Smooth muscle cell (in vitro differentiated cells): ENCODE results near the gene CFAP100. TPM values are rescaled to one million over a fixed set of nuclear protein-coding genes. Genes with fewer than 3 reads are reported as not detected.

Experiments
- DNase-seq: peaks from one replicate; lab custom pipeline; 2025; ENCODE audit not compliant: unreplicated experiment; lab: John Stamatoyannopoulos, UW
- H2AFZ ChIP-seq: fragments of 200-600 bp; sonication (generic); 2 replicates; pipeline ENCODE4 v1.6.0; 2016; ENCODE audit warnings: antibody characterized with exemption, low read depth, mild to moderate bottlenecking
- H3F3A ChIP-seq: fragments of 200-600 bp; sonication (generic); 2 replicates; pipeline ENCODE4 v1.6.0; 2017; ENCODE audit warnings: antibody characterized with exemption, low read depth
- H3K27ac ChIP-seq: fragments of 200-600 bp; sonication (generic); 2 replicates; pipeline ENCODE4 v1.5.1; 2016; ENCODE audit warnings: low read depth, mild to moderate bottlenecking
- H3K27me3 ChIP-seq: fragments of 200-600 bp; sonication (generic); 2 replicates; pipeline ENCODE4 v1.6.1; 2016; ENCODE audit warnings: low read depth, mild to moderate bottlenecking
- H3K36me3 ChIP-seq: fragments of 200-600 bp; sonication (generic); 2 replicates; pipeline ENCODE4 v1.5.1; 2016; ENCODE audit warnings: low read depth
- H3K4me1 ChIP-seq: fragments of 200-600 bp; sonication (generic); 2 replicates; pipeline ENCODE4 v1.5.1; 2016; ENCODE audit warnings: low read depth
- H3K4me2 ChIP-seq: fragments of 200-600 bp; sonication (generic); 2 replicates; pipeline ENCODE4 v1.6.0; 2016; ENCODE audit warnings: mild to moderate bottlenecking
- H3K4me3 ChIP-seq: fragments of 200-600 bp; sonication (generic); 2 replicates; pipeline ENCODE4 v1.5.1; 2016; ENCODE audit warnings: mild to moderate bottlenecking
- H3K79me2 ChIP-seq: fragments of 200-600 bp; sonication (generic); 2 replicates; pipeline ENCODE4 v1.6.0; 2016; ENCODE audit warnings: low read depth, mild to moderate bottlenecking
- H3K9ac ChIP-seq: fragments of 200-600 bp; sonication (generic); 2 replicates; pipeline ENCODE4 v1.6.0; 2016; ENCODE audit warnings: low read depth
- H3K9me3 ChIP-seq: fragments of 200-600 bp; sonication (generic); replicated peaks from 2 replicates; pipeline ENCODE4 v1.5.1; 2016; ENCODE audit warnings: low read depth
- H4K20me1 ChIP-seq: fragments of 200-600 bp; sonication (generic); 2 replicates; pipeline ENCODE4 v1.6.0; 2016; ENCODE audit warnings: low read depth
- CTCF ChIP-seq: fragments of 200-600 bp; sonication (generic); IDR thresholded peaks from 2 replicates; pipeline ENCODE4 v1.5.1; 2017; ENCODE audit warnings: borderline replicate concordance, mild to moderate bottlenecking, antibody characterized with exemption; ENCODE audit not compliant: insufficient read depth, poor library complexity, severe bottlenecking
- WGBS: methylation state at CpG from one replicate; pipeline ENCODE4 v1.1.7; 2016; ENCODE audit warnings: low lambda C conversion rate; 5-methylcytosine and 5-hydroxymethylcytosine counted together
- polyA plus RNA-seq: library from polyadenylated mRNA; unstranded; fragments of >200 nt; fragmentation: Nextera tagmentation; extraction: Ambion mirVana; gene quantifications from 2 replicates; pipeline ENCODE4 v1.2.1, GENCODE V29; 2016
- total RNA-seq: library from RNA; depleted of rRNA; stranded (reverse); fragments of >200 nt; gene quantifications from 2 replicates; pipeline ENCODE4 v1.2.3, GENCODE V29; 2014

The CFAP100 gene
- total and polyA plus RNA-seq, 2 experiments from 2014 or later, result not detected

- TF ChIP-seq CTCF, result no peak
- H4K20me1 ChIP-seq, result peaks cover 55% of the 10 kb centered on the region
- H3K9me3 ChIP-seq, result no peaks in the 10 kb centered on the region
- H3K4me3 ChIP-seq, result no peak overlapping the region
- H3K27me3 ChIP-seq, result no peaks in the 10 kb centered on the region
- no peak overlapping the region for H3K4me2 ChIP-seq
- H3K36me3 ChIP-seq, result peaks cover 11% of the 10 kb centered on the region
- peaks cover 4% of the 10 kb centered on the region for H3K79me2 ChIP-seq
- H3K9ac ChIP-seq, result no peak overlapping the region
- 97% methylated on average over 6 of the region's 6 CpGs for WGBS
- no peaks in the 10 kb centered on the region for H3K4me1 ChIP-seq
- no peak for DNase-seq
- no peak overlapping the region for H2AFZ ChIP-seq
- no peaks in the 10 kb centered on the region for H3F3A ChIP-seq
- H3K27ac ChIP-seq, result no peak overlapping the region
Observed at GRCh38 chr3:126454437-126455198, 59.9 kb downstream of the CFAP100 start.

- no peak for DNase-seq
- Histone ChIP-seq H3K4me3 (no peak overlapping the region), H3K9ac (no peak overlapping the region), H3K27me3 (no peaks in the 10 kb centered on the region), H4K20me1 (peaks cover 59% of the 10 kb centered on the region), H3K4me1 (no peaks in the 10 kb centered on the region), H3K79me2 (peaks cover 4% of the 10 kb centered on the region), H2AFZ (no peak overlapping the region), H3K9me3 (no peaks in the 10 kb centered on the region), H3F3A (no peaks in the 10 kb centered on the region), H3K27ac (no peak overlapping the region), H3K4me2 (no peak overlapping the region), H3K36me3 (peaks cover 14% of the 10 kb centered on the region)
- TF ChIP-seq CTCF, result no peak
- 92% methylated on average over 4 of the region's 4 CpGs for WGBS
Observed at GRCh38 chr3:126456211-126456610, 61.5 kb downstream of the CFAP100 start.

GRCh38 chr3:126456766-126457388, 62.2 kb downstream of the CFAP100 start:
- no peaks in the 10 kb centered on the region for H3K27me3 ChIP-seq
- no peak for DNase-seq
- no peak overlapping the region for H3K9ac ChIP-seq
- no peak overlapping the region for H3K27ac ChIP-seq
- H2AFZ ChIP-seq, result no peak overlapping the region
- H3K4me1 ChIP-seq, result no peaks in the 10 kb centered on the region
- no peak overlapping the region for H3K4me3 ChIP-seq
- TF ChIP-seq CTCF, result no peak
- 94% methylated on average over 12 of the region's 12 CpGs for WGBS
- no peaks in the 10 kb centered on the region for H3K9me3 ChIP-seq
- no peaks in the 10 kb centered on the region for H3F3A ChIP-seq
- peaks cover 20% of the 10 kb centered on the region for H3K36me3 ChIP-seq
- H3K79me2 ChIP-seq, result peaks cover 4% of the 10 kb centered on the region
- peaks cover 59% of the 10 kb centered on the region for H4K20me1 ChIP-seq
- H3K4me2 ChIP-seq, result no peak overlapping the region
